Activated CD4-positive, alpha-beta T cell treated with anti-CD3 and anti-CD28 coated beads, Interleukin-2, amount 10 ng/mL, durations not matched to agents 24 days and 14 days (primary cell): Measurements from ENCODE around the gene SNN. TPM values are rescaled to one million over a fixed set of nuclear protein-coding genes. Genes with fewer than 3 reads are reported as not detected.
A peak's percentile ranks its signal among the peaks of the same experiment; 100 is the strongest.

Experiments
- DNase-seq: peaks from one replicate; pipeline ENCODE4 v3.0.0; 2022
- H3K27ac Mint-ChIP-seq: one replicate; pipeline ENCODE4 v1.8.0; 2022; ENCODE audit warnings: mild to moderate bottlenecking, mixed read lengths
- H3K27me3 Mint-ChIP-seq: one replicate; pipeline ENCODE4 v1.8.0; 2022; ENCODE audit warnings: mixed read lengths
- H3K36me3 Mint-ChIP-seq: one replicate; pipeline ENCODE4 v1.8.0; 2022; ENCODE audit warnings: low read depth, mild to moderate bottlenecking, mixed read lengths
- H3K4me1 Mint-ChIP-seq: one replicate; pipeline ENCODE4 v1.8.0; 2021; ENCODE audit warnings: mixed read lengths
- H3K4me3 Mint-ChIP-seq: one replicate; pipeline ENCODE4 v1.8.0; 2022; ENCODE audit warnings: mild to moderate bottlenecking, moderate library complexity, mixed read lengths
- H3K9me3 Mint-ChIP-seq: one replicate; pipeline ENCODE4 v1.8.0; 2021; ENCODE audit warnings: mixed read lengths
- intact Hi-C: fragments of 100-400 bp; cut with micrococcal nuclease; formaldehyde crosslinking; loops from one replicate; pipeline ENCODE4 v1.15.1; 2023
- total RNA-seq: library from RNA; stranded (reverse); gene quantifications from 2 replicates; pipeline ENCODE4 v1.2.3, GENCODE V29; 2022

The SNN gene
- total RNA-seq, 1 donor from 2014 or later, result 9.1 TPM

- no peak overlapping the region for H3K4me3 Mint-ChIP-seq
- H3K27me3 Mint-ChIP-seq, result no peaks in the 10 kb centered on the region
- H3K9me3 Mint-ChIP-seq, result no peaks in the 10 kb centered on the region
- H3K4me1 Mint-ChIP-seq, result peaks cover 49% of the 10 kb centered on the region
- H3K36me3 Mint-ChIP-seq, result peaks cover 28% of the 10 kb centered on the region
- H3K27ac Mint-ChIP-seq, result peak overlapping the region; percentile 10
- DNase-seq, result no peak
- intact Hi-C loops, result no loop called here
These were observed 6.7 kb downstream of the SNN start for GRCh38 chr16:11674818-11675560.

- Mint-ChIP-seq H3K27me3 (no peaks in the 10 kb centered on the region), H3K9me3 (no peaks in the 10 kb centered on the region), H3K4me1 (peaks cover 49% of the 10 kb centered on the region), H3K4me3 (no peak overlapping the region), H3K27ac (no peak overlapping the region), H3K36me3 (peaks cover 31% of the 10 kb centered on the region)
- no peak for DNase-seq
- intact Hi-C loops, result no loop called here
These were observed 7.6 kb downstream of the SNN start for GRCh38 chr16:11675561-11676511.

- Mint-ChIP-seq H3K4me3 (no peak overlapping the region), H3K27ac (no peak overlapping the region), H3K4me1 (peaks cover 52% of the 10 kb centered on the region), H3K27me3 (no peaks in the 10 kb centered on the region), H3K36me3 (peaks cover 37% of the 10 kb centered on the region), H3K9me3 (no peaks in the 10 kb centered on the region)
- intact Hi-C loops, result no loop called here
- DNase-seq, result no peak
These were observed 8.5 kb downstream of the SNN start for GRCh38 chr16:11676799-11677198.

- Mint-ChIP-seq H3K4me1 (peaks cover 52% of the 10 kb centered on the region), H3K36me3 (peaks cover 39% of the 10 kb centered on the region), H3K27me3 (no peaks in the 10 kb centered on the region), H3K4me3 (no peak overlapping the region), H3K9me3 (no peaks in the 10 kb centered on the region), H3K27ac (no peak overlapping the region)
- intact Hi-C loops, result no loop called here
- no peak for DNase-seq
These were observed 9.2 kb downstream of the SNN start for GRCh38 chr16:11677451-11677951.

- intact Hi-C loops, result no loop called here
- Mint-ChIP-seq H3K9me3 (no peaks in the 10 kb centered on the region), H3K4me1 (peaks cover 53% of the 10 kb centered on the region), H3K27ac (no peak overlapping the region), H3K36me3 (peaks cover 46% of the 10 kb centered on the region), H3K27me3 (no peaks in the 10 kb centered on the region), H3K4me3 (no peak overlapping the region)
- DNase-seq, result no peak
These were observed 10.0 kb downstream of the SNN start for GRCh38 chr16:11677959-11678881.

GRCh38 chr16:11679250-11679649 lies 11.0 kb downstream of the SNN start:
- no peaks in the 10 kb centered on the region for H3K9me3 Mint-ChIP-seq
- peak overlapping the region; percentile 31 for H3K27ac Mint-ChIP-seq
- peaks cover 51% of the 10 kb centered on the region for H3K4me1 Mint-ChIP-seq
- no peak overlapping the region for H3K4me3 Mint-ChIP-seq
- DNase-seq, result no peak
- H3K27me3 Mint-ChIP-seq, result no peaks in the 10 kb centered on the region
- H3K36me3 Mint-ChIP-seq, result peaks cover 54% of the 10 kb centered on the region
- intact Hi-C loops, result no loop called here

GRCh38 chr16:11679941-11680911 lies 12.0 kb downstream of the SNN start:
- Mint-ChIP-seq H3K27ac (no peak overlapping the region), H3K36me3 (peaks cover 61% of the 10 kb centered on the region), H3K4me3 (no peak overlapping the region), H3K4me1 (peaks cover 51% of the 10 kb centered on the region), H3K27me3 (no peaks in the 10 kb centered on the region), H3K9me3 (no peaks in the 10 kb centered on the region)
- DNase-seq, result no peak
- intact Hi-C loops, result no loop called here

GRCh38 chr16:11681556-11681955 lies 13.3 kb downstream of the SNN start:
- peak; percentile 68 for DNase-seq
- peak overlapping the region; percentile 81 for H3K27ac Mint-ChIP-seq
- no peaks in the 10 kb centered on the region for H3K27me3 Mint-ChIP-seq
- peaks cover 69% of the 10 kb centered on the region for H3K36me3 Mint-ChIP-seq
- H3K4me1 Mint-ChIP-seq, result peaks cover 46% of the 10 kb centered on the region
- no peaks in the 10 kb centered on the region for H3K9me3 Mint-ChIP-seq
- intact Hi-C loops, result no loop called here
- H3K4me3 Mint-ChIP-seq, result peak overlapping the region; percentile 66

- Mint-ChIP-seq H3K27me3 (no peaks in the 10 kb centered on the region), H3K27ac (peak overlapping the region; percentile 81), H3K36me3 (peaks cover 69% of the 10 kb centered on the region), H3K4me3 (peak overlapping the region; percentile 66), H3K9me3 (no peaks in the 10 kb centered on the region), H3K4me1 (peaks cover 45% of the 10 kb centered on the region)
- intact Hi-C loops, result no loop called here
- no peak for DNase-seq
These were observed 13.9 kb downstream of the SNN start for GRCh38 chr16:11681976-11682654.

GRCh38 chr16:11682655-11683096 lies 14.4 kb downstream of the SNN start:
- Mint-ChIP-seq H3K27ac (peak overlapping the region; percentile 79), H3K4me1 (peaks cover 45% of the 10 kb centered on the region), H3K4me3 (peak overlapping the region; percentile 7), H3K27me3 (no peaks in the 10 kb centered on the region), H3K9me3 (no peaks in the 10 kb centered on the region), H3K36me3 (peaks cover 70% of the 10 kb centered on the region)
- intact Hi-C loops, result no loop called here
- DNase-seq, result no peak

- H3K9me3 Mint-ChIP-seq, result no peaks in the 10 kb centered on the region
- H3K36me3 Mint-ChIP-seq, result peaks cover 68% of the 10 kb centered on the region
- no peak overlapping the region for H3K27ac Mint-ChIP-seq
- H3K4me3 Mint-ChIP-seq, result no peak overlapping the region
- peaks cover 44% of the 10 kb centered on the region for H3K4me1 Mint-ChIP-seq
- no peak for DNase-seq
- intact Hi-C loops, result no loop called here
- H3K27me3 Mint-ChIP-seq, result no peaks in the 10 kb centered on the region
These were observed 14.9 kb downstream of the SNN start for GRCh38 chr16:11683145-11683544.
